Measurements from ENCODE around the gene KIFC3.

- TF ChIP-seq, protein P1, sequence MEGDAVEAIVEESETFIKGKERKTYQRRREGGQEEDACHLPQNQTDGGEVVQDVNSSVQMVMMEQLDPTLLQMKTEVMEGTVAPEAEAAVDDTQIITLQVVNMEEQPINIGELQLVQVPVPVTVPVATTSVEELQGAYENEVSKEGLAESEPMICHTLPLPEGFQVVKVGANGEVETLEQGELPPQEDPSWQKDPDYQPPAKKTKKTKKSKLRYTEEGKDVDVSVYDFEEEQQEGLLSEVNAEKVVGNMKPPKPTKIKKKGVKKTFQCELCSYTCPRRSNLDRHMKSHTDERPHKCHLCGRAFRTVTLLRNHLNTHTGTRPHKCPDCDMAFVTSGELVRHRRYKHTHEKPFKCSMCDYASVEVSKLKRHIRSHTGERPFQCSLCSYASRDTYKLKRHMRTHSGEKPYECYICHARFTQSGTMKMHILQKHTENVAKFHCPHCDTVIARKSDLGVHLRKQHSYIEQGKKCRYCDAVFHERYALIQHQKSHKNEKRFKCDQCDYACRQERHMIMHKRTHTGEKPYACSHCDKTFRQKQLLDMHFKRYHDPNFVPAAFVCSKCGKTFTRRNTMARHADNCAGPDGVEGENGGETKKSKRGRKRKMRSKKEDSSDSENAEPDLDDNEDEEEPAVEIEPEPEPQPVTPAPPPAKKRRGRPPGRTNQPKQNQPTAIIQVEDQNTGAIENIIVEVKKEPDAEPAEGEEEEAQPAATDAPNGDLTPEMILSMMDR (IDR thresholded peaks at IDR 0.05) = no peak
- no peak for TF ChIP-seq POLR2A (IDR thresholded peaks at IDR 0.05)
Observed at GRCh38 chr16:57800200-57801097, 1.8 kb downstream of the KIFC3 start.
